Measurements from ENCODE around the gene EEFSEC. TPM values are rescaled to one million over a fixed set of nuclear protein-coding genes. Genes with fewer than 3 reads are reported as not detected.

EEFSEC gene
- total RNA-seq, 1 experiment from 2014 or later, result 9.5 TPM

GRCh38 chr3:128382221-128382807, 229.0 kb downstream of the EEFSEC start:
- no peaks in the 10 kb centered on the region for H3K27me3 Mint-ChIP-seq (ENCODE audit: low read depth)
- Histone ChIP-seq H3K4me1 (ENCODE audit: insufficient read depth, low read length) (no peaks in the 10 kb centered on the region), H4K8ac (replicated peaks; ENCODE audit: insufficient read length, low read depth, low read length) (no peak overlapping the region), H3K56ac (ENCODE audit: insufficient read length, low read depth, low read length) (no peak overlapping the region), H3K18ac (ENCODE audit: insufficient read length, low read depth, low read length) (no peak overlapping the region), H3K23me2 (ENCODE audit: insufficient read length, low read depth, low read length, poor library complexity, severe bottlenecking) (no peaks in the 10 kb centered on the region), H3K79me1 (ENCODE audit: insufficient read depth, low read depth, low read length, poor library complexity, severe bottlenecking) (no peaks in the 10 kb centered on the region), H2BK20ac (ENCODE audit: low read depth, low read length, poor library complexity, severe bottlenecking) (no peak overlapping the region), H3K27ac (ENCODE audit: insufficient read length, low read depth, low read length) (no peak overlapping the region), H3K4me2 (ENCODE audit: insufficient read depth, insufficient read length, low read length) (no peak overlapping the region), H3K9ac (ENCODE audit: extremely low read depth, insufficient read length, low read length) (no peak overlapping the region), H3K4ac (ENCODE audit: low read depth, low read length) (no peak overlapping the region), H2BK5ac (ENCODE audit: insufficient read length, low read length) (no peak overlapping the region), H3K27me3 (ENCODE audit: insufficient read depth, low read length) (no peaks in the 10 kb centered on the region), H2AK5ac (ENCODE audit: insufficient read length, low read length) (no peak overlapping the region), H2BK12ac (ENCODE audit: insufficient read length, low read depth, low read length) (no peak overlapping the region), H4K91ac (ENCODE audit: insufficient read length, low read depth, low read length) (no peak overlapping the region), H4K5ac (ENCODE audit: insufficient read length, low read depth, low read length) (no peak overlapping the region), H2BK120ac (ENCODE audit: low read depth, low read length, poor library complexity, severe bottlenecking) (no peak overlapping the region), H2BK15ac (ENCODE audit: low read depth, low read length) (no peak overlapping the region), H3K79me2 (ENCODE audit: insufficient read depth, low read length) (no peaks in the 10 kb centered on the region), H3K14ac (ENCODE audit: insufficient read depth, low read length) (no peak overlapping the region), H3K9me3 (ENCODE audit: control insufficient read depth, low read depth, low read length) (no peaks in the 10 kb centered on the region), H3K23ac (ENCODE audit: insufficient read length, low read depth, low read length) (no peak overlapping the region), H3T11ph (ENCODE audit: low read length) (no peak overlapping the region), H2AFZ (ENCODE audit: low read length) (no peak overlapping the region), H4K20me1 (ENCODE audit: control insufficient read depth, insufficient read depth, insufficient read length) (no peaks in the 10 kb centered on the region)
- H3K27ac Mint-ChIP-seq, result no peak overlapping the region; a peak in 2 of 7 replicates
- WGBS (ENCODE audit: extremely low coverage, insufficient read length, low lambda C conversion rate), result no CpG with 5 or more reads among the region's 14 CpGs
- no peaks in the 10 kb centered on the region for H3K9me3 Mint-ChIP-seq
- peaks cover 4 to 5% of the 10 kb centered on the region in 2 experiments for H3K4me1 Mint-ChIP-seq
- DNase-seq, result no peak
- H3K4me3 Mint-ChIP-seq, result no peak overlapping the region
- no peaks in the 10 kb centered on the region for H3K36me3 Mint-ChIP-seq (ENCODE audit: insufficient read depth in 1 of 3, low read depth in 3 of 3)
- no peak for TF ChIP-seq CTCF (conservative IDR thresholded peaks at IDR 0.05)
